GM12864 (cell line): ENCODE measurements around the gene NAPB.

Experiments
- DNase-seq: peaks from one replicate; pipeline ENCODE4 v3.0.0-alpha.2; 2011; ENCODE audit warnings: low read depth
- H3K4me3 ChIP-seq: 2 replicates; pipeline ENCODE4 v1.5.1; 2011; ENCODE audit warnings: mild to moderate bottlenecking, low read depth, low read length, control low read depth
- CTCF ChIP-seq: IDR thresholded peaks from 2 replicates; pipeline ENCODE4 v1.5.1; 2011; ENCODE audit warnings: low read depth, mild to moderate bottlenecking, moderate library complexity, low read length, control low read depth, inconsistent platforms; ENCODE audit errors: missing control alignments

Gene NAPB

GRCh38 chr20:23326774-23327173, 94.5 kb downstream of the NAPB start:
- no peak overlapping the region for H3K4me3 ChIP-seq
- TF ChIP-seq CTCF, result no peak
- DNase-seq, result no peak

DNA sequence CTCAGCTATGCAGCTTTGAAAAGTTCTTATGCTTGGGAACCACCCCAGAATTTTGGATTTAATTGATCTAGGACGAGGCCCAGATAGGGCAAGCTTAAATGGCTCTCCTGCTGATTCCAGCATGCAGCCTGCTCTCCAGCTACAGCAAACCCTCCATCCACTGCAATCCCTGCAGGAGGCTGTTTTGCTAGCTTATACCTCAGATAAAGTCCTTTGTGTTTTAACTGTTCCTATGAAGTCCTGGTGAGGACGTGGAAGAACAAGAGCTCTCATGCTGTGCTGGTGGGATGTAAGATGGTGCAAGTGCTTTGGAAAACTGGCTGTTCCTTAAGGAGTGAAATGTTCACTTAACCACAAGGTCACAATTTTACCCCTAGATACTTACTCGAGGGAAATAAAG, 96.2 kb downstream of the NAPB start:
- no peak for DNase-seq
- no peak overlapping the region for H3K4me3 ChIP-seq
- no peak for TF ChIP-seq CTCF
